ENCODE data around the gene DUOXA1.

DNA sequence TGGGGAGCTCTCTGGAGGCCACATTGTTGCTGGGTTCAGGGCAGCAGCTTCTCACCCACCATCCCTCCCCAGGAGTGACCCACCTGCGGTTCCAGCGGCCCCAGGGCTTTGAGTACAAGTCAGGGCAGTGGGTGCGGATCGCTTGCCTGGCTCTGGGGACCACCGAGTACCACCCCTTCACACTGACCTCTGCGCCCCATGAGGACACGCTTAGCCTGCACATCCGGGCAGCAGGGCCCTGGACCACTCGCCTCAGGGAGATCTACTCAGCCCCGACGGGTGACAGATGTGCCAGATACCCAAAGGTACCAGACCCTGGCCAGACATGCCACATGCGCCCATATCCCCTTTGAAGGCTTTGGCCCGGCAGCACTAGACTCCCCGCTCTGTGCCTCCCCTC, 32.0 kb upstream of the DUOXA1 start:
- no peak for TF ChIP-seq CTCF (IDR thresholded peaks at IDR 0.05)
- no peak for TF ChIP-seq POLR2AphosphoS5 (IDR thresholded peaks at IDR 0.05)

Measured in breast epithelium (tissue), 3 donors.